ENCODE measurements around the gene SLC23A1.

Gene SLC23A1

GRCh38 chr5:139406963-139407362 is 23.9 kb upstream of the SLC23A1 start:
- no peak for DNase-seq

GRCh38 chr5:139404484-139404840 is 21.4 kb upstream of the SLC23A1 start:
- DNase-seq, result no peak

GRCh38 chr5:139403787-139404483 is 20.8 kb upstream of the SLC23A1 start, which contains the start of gene SPATA24:
Gene SPATA24, minus strand, starts transcription at chr5:139404089. Its CDS starts 29 bp downstream, at chr5:139404060.
- DNase-seq, result peak; percentile 95 to 98

GRCh38 chr5:139403418-139403786 is 20.3 kb upstream of the SLC23A1 start:
- DNase-seq, result no peak

GRCh38 chr5:139402561-139403158 is 19.6 kb upstream of the SLC23A1 start:
- DNase-seq, result no peak

- DNase-seq, result no peak
Measured at GRCh38 chr5:139401546-139401945, 18.4 kb upstream of the SLC23A1 start.

GRCh38 chr5:139399501-139400121 is 16.5 kb upstream of the SLC23A1 start:
- DNase-seq, result no peak

GRCh38 chr5:139397921-139398320 is 14.8 kb upstream of the SLC23A1 start:
- no peak for DNase-seq

GRCh38 chr5:139396691-139397090 is 13.6 kb upstream of the SLC23A1 start:
- DNase-seq, result no peak

- no peak for DNase-seq
Measured at GRCh38 chr5:139395844-139396640, 12.9 kb upstream of the SLC23A1 start.

GRCh38 chr5:139394654-139395566 is 11.8 kb upstream of the SLC23A1 start, which contains the start of gene PROB1:
Gene PROB1, minus strand, starts transcription at chr5:139395104. Its CDS starts 23 bp downstream, at chr5:139395081.
- no peak for DNase-seq

- DNase-seq, result peak in 1 of 2 experiments; percentile 24
Measured at GRCh38 chr5:139394123-139394653, 11.1 kb upstream of the SLC23A1 start.

- DNase-seq, result no peak
Measured at GRCh38 chr5:139393497-139394122, 10.5 kb upstream of the SLC23A1 start.

GRCh38 chr5:139392678-139393496 is 9.8 kb upstream of the SLC23A1 start:
- DNase-seq, result peak; percentile 18 to 31

GRCh38 chr5:139392324-139392677 is 9.2 kb upstream of the SLC23A1 start:
- DNase-seq, result no peak

- no peak for DNase-seq
Measured at GRCh38 chr5:139391570-139392323, 8.7 kb upstream of the SLC23A1 start.

- no peak for DNase-seq
Measured at GRCh38 chr5:139390639-139391569, 7.8 kb upstream of the SLC23A1 start.

All from NCI-H187 (cell line).